Activated CD4-positive, alpha-beta T cell treated with anti-CD3 and anti-CD28 coated beads, Interleukin-2, amount 10 ng/mL, durations not matched to agents 24 days and 14 days (primary cell): ENCODE results near the gene CASTOR1. TPM values are rescaled to one million over a fixed set of nuclear protein-coding genes. Genes with fewer than 3 reads are reported as not detected.

ENCODE experiments used
- DNase-seq: peaks from one replicate; pipeline ENCODE4 v3.0.0; 2022
- H3K27ac Mint-ChIP-seq: one replicate; pipeline ENCODE4 v1.8.0; 2022; ENCODE audit warnings: mild to moderate bottlenecking, mixed read lengths
- H3K27me3 Mint-ChIP-seq: one replicate; pipeline ENCODE4 v1.8.0; 2022; ENCODE audit warnings: mixed read lengths
- H3K36me3 Mint-ChIP-seq: one replicate; pipeline ENCODE4 v1.8.0; 2022; ENCODE audit warnings: low read depth, mild to moderate bottlenecking, mixed read lengths
- H3K4me1 Mint-ChIP-seq: one replicate; pipeline ENCODE4 v1.8.0; 2021; ENCODE audit warnings: mixed read lengths
- H3K4me3 Mint-ChIP-seq: one replicate; pipeline ENCODE4 v1.8.0; 2022; ENCODE audit warnings: mild to moderate bottlenecking, moderate library complexity, mixed read lengths
- H3K9me3 Mint-ChIP-seq: one replicate; pipeline ENCODE4 v1.8.0; 2021; ENCODE audit warnings: mixed read lengths
- intact Hi-C: fragments of 100-400 bp; cut with micrococcal nuclease; formaldehyde crosslinking; loops from one replicate; pipeline ENCODE4 v1.15.1; 2023
- total RNA-seq: library from RNA; stranded (reverse); gene quantifications from 2 replicates; pipeline ENCODE4 v1.2.3, GENCODE V29; 2022

Gene CASTOR1
- total RNA-seq, 1 donor from 2014 or later: 7.3 TPM

GRCh38 chr22:30277547-30278344 lies 11.6 kb downstream of the CASTOR1 start:
- H3K9me3 Mint-ChIP-seq: no peaks in the 10 kb centered on the region
- H3K4me3 Mint-ChIP-seq: no peak overlapping the region
- DNase-seq: no peak
- H3K36me3 Mint-ChIP-seq: peaks cover 14% of the 10 kb centered on the region
- intact Hi-C loops: no loop called here
- peaks cover 57% of the 10 kb centered on the region for H3K4me1 Mint-ChIP-seq
- H3K27me3 Mint-ChIP-seq: no peaks in the 10 kb centered on the region
- H3K27ac Mint-ChIP-seq: peak overlapping the region; percentile 15

- peaks cover 55% of the 10 kb centered on the region for H3K4me1 Mint-ChIP-seq
- no peak for DNase-seq
- no peaks in the 10 kb centered on the region for H3K27me3 Mint-ChIP-seq
- H3K27ac Mint-ChIP-seq: peak overlapping the region; percentile 46
- no peaks in the 10 kb centered on the region for H3K9me3 Mint-ChIP-seq
- H3K36me3 Mint-ChIP-seq: peaks cover 26% of the 10 kb centered on the region
- intact Hi-C loops: no loop called here
- H3K4me3 Mint-ChIP-seq: peak overlapping the region; percentile 32
Observed at GRCh38 chr22:30276039-30276438, 13.3 kb downstream of the CASTOR1 start.

DNA sequence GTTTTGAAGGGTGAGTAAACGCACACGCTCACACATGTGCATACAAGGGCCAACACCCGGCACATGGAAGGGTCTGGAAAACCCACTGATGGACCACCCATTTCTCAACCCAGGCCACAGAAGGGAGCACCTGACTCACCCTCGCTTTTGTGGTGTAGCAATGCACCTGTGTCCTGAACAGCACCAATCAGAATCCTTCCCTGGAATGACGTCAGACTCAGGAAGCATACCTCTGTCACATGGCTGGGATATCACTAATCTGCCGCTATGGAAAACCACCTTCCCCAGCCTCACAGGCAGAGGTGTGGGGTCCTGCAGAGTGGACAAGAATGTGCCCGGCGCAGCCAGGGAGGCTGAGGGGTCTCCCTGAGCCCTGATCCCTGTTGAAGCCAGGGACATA lies 13.7 kb downstream of the CASTOR1 start:
- Mint-ChIP-seq H3K27me3 (no peaks in the 10 kb centered on the region), H3K9me3 (no peaks in the 10 kb centered on the region), H3K27ac (peak overlapping the region; percentile 46), H3K4me1 (peaks cover 56% of the 10 kb centered on the region), H3K36me3 (peaks cover 28% of the 10 kb centered on the region), H3K4me3 (peak overlapping the region; percentile 32)
- intact Hi-C loops: no loop called here
- DNase-seq: no peak

DNA sequence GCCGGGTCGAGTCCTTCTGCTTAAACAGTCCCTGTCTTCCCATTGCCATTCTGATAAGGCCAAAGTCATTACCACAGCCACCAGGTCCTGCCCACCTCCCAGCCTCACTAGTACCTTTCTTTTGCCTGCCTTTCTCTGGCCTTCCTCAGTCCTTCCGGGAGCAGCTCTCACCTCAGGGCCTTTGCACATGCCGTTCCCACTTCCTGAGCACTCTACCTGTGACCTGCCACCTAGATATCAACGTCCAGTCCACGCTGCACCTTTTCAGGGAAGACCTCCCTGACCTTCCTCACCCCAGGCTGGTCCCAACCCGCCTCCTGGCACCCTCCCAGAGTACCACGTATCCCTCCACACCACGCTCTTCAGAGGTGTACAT lies 14.9 kb downstream of the CASTOR1 start:
- H3K4me1 Mint-ChIP-seq: peaks cover 57% of the 10 kb centered on the region
- no peak overlapping the region for H3K4me3 Mint-ChIP-seq
- peaks cover 37% of the 10 kb centered on the region for H3K36me3 Mint-ChIP-seq
- no peak overlapping the region for H3K27ac Mint-ChIP-seq
- intact Hi-C loops: no loop called here
- no peak for DNase-seq
- no peaks in the 10 kb centered on the region for H3K27me3 Mint-ChIP-seq
- no peaks in the 10 kb centered on the region for H3K9me3 Mint-ChIP-seq

GRCh38 chr22:30273711-30274436 lies 15.4 kb downstream of the CASTOR1 start:
- DNase-seq: no peak
- Mint-ChIP-seq H3K27ac (peak overlapping the region; percentile 72), H3K4me3 (no peak overlapping the region), H3K4me1 (peaks cover 61% of the 10 kb centered on the region), H3K9me3 (no peaks in the 10 kb centered on the region), H3K27me3 (no peaks in the 10 kb centered on the region), H3K36me3 (peaks cover 42% of the 10 kb centered on the region)
- intact Hi-C loops: no loop called here

GRCh38 chr22:30272781-30273601 lies 16.3 kb downstream of the CASTOR1 start:
- no peaks in the 10 kb centered on the region for H3K27me3 Mint-ChIP-seq
- H3K36me3 Mint-ChIP-seq: peaks cover 48% of the 10 kb centered on the region
- no peaks in the 10 kb centered on the region for H3K9me3 Mint-ChIP-seq
- intact Hi-C loops: no loop called here
- no peak overlapping the region for H3K4me3 Mint-ChIP-seq
- DNase-seq: no peak
- peak overlapping the region; percentile 53 for H3K27ac Mint-ChIP-seq
- peaks cover 63% of the 10 kb centered on the region for H3K4me1 Mint-ChIP-seq

DNA sequence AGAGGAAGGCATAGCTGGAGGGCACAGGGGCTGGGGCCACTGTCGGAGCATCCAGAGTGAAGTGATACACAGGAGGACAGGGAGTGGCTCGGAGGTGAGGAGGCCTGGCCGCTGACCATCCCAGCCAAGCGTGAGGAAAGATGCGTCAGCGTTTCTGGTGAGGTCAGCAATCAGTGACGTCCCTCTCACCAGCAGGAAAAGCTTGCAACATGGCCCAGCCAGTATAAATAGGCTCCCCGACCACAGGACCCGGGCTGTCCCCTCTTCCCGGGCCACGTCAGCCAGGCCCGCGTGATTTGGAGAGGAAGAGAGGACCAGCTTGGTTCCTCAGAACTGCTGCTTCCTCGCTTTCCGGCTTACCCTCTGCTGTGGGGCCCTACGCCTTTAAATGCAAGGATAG lies 18.5 kb downstream of the CASTOR1 start:
- intact Hi-C loops: no loop called here
- Mint-ChIP-seq H3K36me3 (peaks cover 57% of the 10 kb centered on the region), H3K9me3 (no peaks in the 10 kb centered on the region), H3K27ac (peak overlapping the region; percentile 59), H3K4me3 (no peak overlapping the region), H3K27me3 (no peaks in the 10 kb centered on the region), H3K4me1 (peaks cover 60% of the 10 kb centered on the region)
- no peak for DNase-seq

DNA sequence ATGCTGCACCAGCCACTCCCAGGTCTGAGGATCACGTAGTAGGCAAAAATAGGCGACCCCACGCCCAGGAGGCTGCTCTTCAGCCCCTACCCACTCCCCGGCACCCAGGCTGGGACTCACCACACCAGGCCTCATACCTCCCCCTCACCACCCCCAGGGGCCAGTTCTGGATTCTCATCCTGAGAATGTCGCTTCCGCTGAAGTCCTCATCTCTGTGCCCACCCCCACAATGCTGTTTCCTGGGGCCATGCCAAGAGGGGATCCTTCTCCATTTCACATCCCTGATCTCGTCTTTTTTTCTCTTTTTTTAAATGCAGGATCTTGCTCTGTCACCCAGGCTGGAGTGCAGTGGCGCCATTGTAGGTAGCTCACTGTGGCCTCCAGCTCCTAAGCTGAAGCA lies 21.0 kb downstream of the CASTOR1 start:
- intact Hi-C loops: no loop called here
- Mint-ChIP-seq H3K36me3 (peaks cover 64% of the 10 kb centered on the region), H3K27ac (peak overlapping the region; percentile 96), H3K9me3 (no peaks in the 10 kb centered on the region), H3K4me3 (peak overlapping the region; percentile 99), H3K27me3 (no peaks in the 10 kb centered on the region), H3K4me1 (peaks cover 50% of the 10 kb centered on the region)
- no peak for DNase-seq

DNA sequence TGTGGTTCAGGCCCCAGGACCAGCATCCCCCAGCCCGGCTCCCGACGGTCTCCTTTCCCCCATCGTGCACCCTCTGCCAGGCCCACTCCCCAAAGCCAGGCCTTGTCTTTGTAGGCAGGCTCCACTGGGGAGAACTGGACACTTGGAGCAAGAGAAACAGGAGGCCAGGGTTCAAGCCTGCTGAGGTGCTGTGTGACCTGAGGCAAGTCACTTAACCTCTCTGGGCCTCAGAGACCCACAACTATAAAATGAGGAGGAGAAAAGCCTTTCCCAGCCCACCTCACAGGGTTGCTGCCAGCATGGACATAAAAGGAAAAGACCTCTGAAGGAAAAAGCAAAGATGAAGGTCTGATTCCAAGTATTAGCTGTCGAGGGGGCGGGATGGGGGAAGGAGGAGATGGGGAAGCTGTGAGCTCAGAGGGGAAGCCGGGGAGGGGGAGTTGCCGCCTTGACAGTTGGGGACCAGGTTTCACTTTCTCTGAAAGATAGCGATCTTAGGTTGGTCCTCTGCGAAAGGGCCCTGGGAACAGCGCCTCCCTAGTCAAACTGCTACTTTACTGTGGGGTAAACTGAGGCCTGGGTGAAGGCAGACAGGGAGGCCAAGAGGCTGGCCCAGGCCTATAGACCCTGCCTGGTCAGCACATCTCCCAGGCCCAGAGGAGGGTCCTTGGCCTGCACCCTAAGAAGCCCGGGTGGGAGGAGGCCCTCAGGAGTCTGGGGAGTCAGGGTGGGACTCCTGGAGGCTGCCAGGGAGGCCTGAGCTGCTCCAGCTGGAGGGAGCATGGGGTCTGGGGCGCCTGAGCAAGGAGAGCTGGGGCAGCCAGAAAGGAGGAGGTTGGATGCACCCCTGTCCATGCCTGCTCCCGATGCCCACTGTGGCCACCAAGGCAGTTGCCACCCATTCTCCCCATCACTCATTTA lies 21.7 kb downstream of the CASTOR1 start:
- intact Hi-C loops: loop anchor here (1.0 to 2.0 kb wide), 3 partner anchors 21 to 157 kb away; partner anchors contain the start of genes LIF and TBC1D10A
- peak; percentile 91 for DNase-seq

GRCh38 chr22:30266445-30267381 lies 22.6 kb downstream of the CASTOR1 start, which contains the start of gene OSM:
TSS of gene OSM (minus strand) at chr22:30266851. CDS start at chr22:30266799, 52 bp downstream.
- Mint-ChIP-seq H3K4me1 (peaks cover 54% of the 10 kb centered on the region), H3K27me3 (no peaks in the 10 kb centered on the region), H3K9me3 (no peaks in the 10 kb centered on the region), H3K36me3 (peaks cover 69% of the 10 kb centered on the region), H3K27ac (peak within 1 kb of the TSS; percentile 96), H3K4me3 (peak within 1 kb of the TSS; percentile 99)
- DNase-seq: peak; percentile 93
- intact Hi-C loops: loop anchor here (1.0 to 2.0 kb wide), 5 partner anchors 20 to 158 kb away; partner anchors contain the start of genes CASTOR1, LIF, RNF215 and TBC1D10A

More for the DNA sequence above, 21.7 kb downstream of the CASTOR1 start:
- H3K27me3 Mint-ChIP-seq: no peaks in the 10 kb centered on the region
- peak overlapping the region; percentile 96 for H3K27ac Mint-ChIP-seq
- H3K4me3 Mint-ChIP-seq: peak overlapping the region; percentile 99
- peaks cover 65% of the 10 kb centered on the region for H3K36me3 Mint-ChIP-seq
- peaks cover 50% of the 10 kb centered on the region for H3K4me1 Mint-ChIP-seq
- H3K9me3 Mint-ChIP-seq: no peaks in the 10 kb centered on the region

DNA sequence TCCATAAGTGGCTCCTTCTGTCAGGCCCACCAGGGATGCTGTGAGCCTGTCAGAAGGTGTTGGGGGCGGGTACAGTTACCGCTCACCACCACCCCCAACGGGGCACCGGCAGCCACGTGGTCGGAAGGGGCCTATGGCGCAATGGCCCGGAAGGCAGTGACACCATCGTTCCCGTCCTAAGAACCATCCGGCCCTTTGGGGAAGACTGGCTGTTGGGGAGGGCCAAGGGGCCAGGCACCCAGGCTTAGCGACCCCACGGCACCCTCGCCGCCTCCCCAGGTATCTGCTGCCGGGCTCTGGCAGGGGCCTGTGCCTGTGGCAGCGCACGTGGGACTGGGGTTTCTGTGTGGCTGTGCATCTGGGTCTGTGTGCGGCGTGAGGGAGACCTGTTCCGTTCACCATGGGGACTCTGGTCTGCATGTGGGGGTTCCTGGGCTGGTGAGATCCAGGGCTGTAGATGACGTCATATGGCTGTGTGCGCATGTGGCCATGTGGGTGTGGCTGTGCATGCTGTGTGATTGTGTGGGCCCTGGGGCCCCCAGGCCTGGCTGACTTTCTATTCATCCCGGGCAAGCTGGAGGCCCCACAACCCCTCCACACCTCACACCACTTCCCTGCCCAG lies 23.4 kb downstream of the CASTOR1 start:
- peak; percentile 95 for DNase-seq

More for the DNA sequence above, 23.4 kb downstream of the CASTOR1 start:
- peaks cover 61% of the 10 kb centered on the region for H3K4me1 Mint-ChIP-seq
- H3K27me3 Mint-ChIP-seq: no peaks in the 10 kb centered on the region
- no peaks in the 10 kb centered on the region for H3K9me3 Mint-ChIP-seq
- peak overlapping the region; percentile 96 for H3K27ac Mint-ChIP-seq
- H3K36me3 Mint-ChIP-seq: peaks cover 64% of the 10 kb centered on the region
- peak overlapping the region; percentile 99 for H3K4me3 Mint-ChIP-seq
- intact Hi-C loops: loop anchor here (1.0 to 2.0 kb wide), 3 partner anchors 23 to 121 kb away; partner anchors contain the start of genes CASTOR1, RNF215 and TBC1D10A
